ENCODE data around the gene CENPE. TPM values are rescaled to one million over a fixed set of nuclear protein-coding genes. Genes with fewer than 3 reads are reported as not detected.

Gene CENPE
- total RNA-seq, 1 donor from 2014 or later: 95.2 TPM

DNA sequence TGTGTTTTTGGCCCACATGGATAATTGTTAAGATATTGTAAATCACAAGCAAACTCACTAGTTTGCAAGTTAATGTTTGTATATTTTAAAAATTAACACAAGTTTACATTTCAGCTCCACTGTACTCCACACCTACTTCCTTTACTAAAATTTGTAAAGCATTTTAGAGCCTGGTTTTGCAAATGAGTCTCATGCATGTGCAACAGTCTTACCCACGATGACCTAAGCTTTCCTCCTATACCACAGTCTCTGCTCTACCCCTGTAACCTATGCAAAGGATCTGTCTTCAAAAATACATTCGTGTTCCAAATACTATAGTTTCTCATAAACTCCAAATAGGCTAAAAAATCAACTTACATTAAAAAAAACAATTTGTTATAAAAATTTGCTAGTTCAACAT lies 108.7 kb downstream of the CENPE start:
- no peak overlapping the region for H3K27ac ChIP-seq
- H4K20me1 ChIP-seq (ENCODE audit: low read depth): no peaks in the 10 kb centered on the region
- H2AFZ ChIP-seq (replicated peaks): no peak overlapping the region
- no peak for DNase-seq (ENCODE audit: low spot score)
- TF ChIP-seq EZH2phosphoT487 (IDR thresholded peaks at IDR 0.05) (no peak), EZH2 (IDR thresholded peaks at IDR 0.05) (no peak)
- TF ChIP-seq, protein P1, sequence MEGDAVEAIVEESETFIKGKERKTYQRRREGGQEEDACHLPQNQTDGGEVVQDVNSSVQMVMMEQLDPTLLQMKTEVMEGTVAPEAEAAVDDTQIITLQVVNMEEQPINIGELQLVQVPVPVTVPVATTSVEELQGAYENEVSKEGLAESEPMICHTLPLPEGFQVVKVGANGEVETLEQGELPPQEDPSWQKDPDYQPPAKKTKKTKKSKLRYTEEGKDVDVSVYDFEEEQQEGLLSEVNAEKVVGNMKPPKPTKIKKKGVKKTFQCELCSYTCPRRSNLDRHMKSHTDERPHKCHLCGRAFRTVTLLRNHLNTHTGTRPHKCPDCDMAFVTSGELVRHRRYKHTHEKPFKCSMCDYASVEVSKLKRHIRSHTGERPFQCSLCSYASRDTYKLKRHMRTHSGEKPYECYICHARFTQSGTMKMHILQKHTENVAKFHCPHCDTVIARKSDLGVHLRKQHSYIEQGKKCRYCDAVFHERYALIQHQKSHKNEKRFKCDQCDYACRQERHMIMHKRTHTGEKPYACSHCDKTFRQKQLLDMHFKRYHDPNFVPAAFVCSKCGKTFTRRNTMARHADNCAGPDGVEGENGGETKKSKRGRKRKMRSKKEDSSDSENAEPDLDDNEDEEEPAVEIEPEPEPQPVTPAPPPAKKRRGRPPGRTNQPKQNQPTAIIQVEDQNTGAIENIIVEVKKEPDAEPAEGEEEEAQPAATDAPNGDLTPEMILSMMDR (IDR thresholded peaks at IDR 0.05): no peak
- H3K9me3 ChIP-seq (ENCODE audit: low read depth): no peaks in the 10 kb centered on the region
- no peak overlapping the region for H3K4me2 ChIP-seq
- H3K27me3 ChIP-seq: no peaks in the 10 kb centered on the region
- Mint-ChIP-seq H3K4me1 (no peaks in the 10 kb centered on the region), H3K36me3 (peaks cover 21% of the 10 kb centered on the region), H3K27ac (no peak overlapping the region), H3K9me3 (no peaks in the 10 kb centered on the region), H3K27me3 (ENCODE audit: insufficient read depth, low read depth) (no peaks in the 10 kb centered on the region), H3K4me3 (no peak overlapping the region)
- H3K4me3 ChIP-seq: no peak overlapping the region
- no peak overlapping the region for H3K9ac ChIP-seq
- H3K4me1 ChIP-seq: no peaks in the 10 kb centered on the region
- H3K79me2 ChIP-seq (ENCODE audit: low read depth): no peaks in the 10 kb centered on the region
- H3F3A ChIP-seq (ENCODE audit: low read depth): no peaks in the 10 kb centered on the region
- no peaks in the 10 kb centered on the region for H3K36me3 ChIP-seq

DNA sequence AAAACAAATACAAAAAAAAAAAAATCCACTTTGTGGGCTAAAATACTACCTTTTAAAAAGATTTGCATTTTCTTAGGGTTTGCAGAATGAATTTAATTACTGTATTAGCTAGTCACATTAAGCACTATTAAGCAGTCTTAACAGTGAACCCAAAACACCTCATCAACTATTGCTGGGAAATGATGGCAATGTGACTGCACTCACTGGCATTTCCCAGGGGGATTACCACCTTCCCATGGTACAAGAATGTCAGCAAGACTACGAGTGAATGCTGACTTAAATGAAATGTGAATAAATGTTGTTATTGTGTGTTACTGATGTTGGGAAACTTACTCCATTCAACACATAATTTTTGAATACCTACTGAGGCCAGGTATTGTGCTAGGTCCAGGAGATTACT lies 111.6 kb downstream of the CENPE start:
- no peaks in the 10 kb centered on the region for H4K20me1 ChIP-seq (ENCODE audit: low read depth)
- no peaks in the 10 kb centered on the region for H3K36me3 ChIP-seq
- no peak overlapping the region for H3K4me3 Mint-ChIP-seq
- TF ChIP-seq EZH2 (IDR thresholded peaks at IDR 0.05) (no peak), EZH2phosphoT487 (IDR thresholded peaks at IDR 0.05) (no peak)
- TF ChIP-seq, protein P1 (IDR thresholded peaks at IDR 0.05): no peak
- H3K36me3 Mint-ChIP-seq: peaks cover 24% of the 10 kb centered on the region
- H3K9me3 ChIP-seq (ENCODE audit: low read depth): no peaks in the 10 kb centered on the region
- H3K4me1 ChIP-seq: no peaks in the 10 kb centered on the region
- peaks cover 5% of the 10 kb centered on the region for H3K27me3 Mint-ChIP-seq (ENCODE audit: insufficient read depth, low read depth)
- no peak overlapping the region for H3K4me2 ChIP-seq
- no peaks in the 10 kb centered on the region for H3F3A ChIP-seq (ENCODE audit: low read depth)
- H3K4me3 ChIP-seq: no peak overlapping the region
- H3K27ac Mint-ChIP-seq: no peak overlapping the region
- no peaks in the 10 kb centered on the region for H3K79me2 ChIP-seq (ENCODE audit: low read depth)
- no peak overlapping the region for H2AFZ ChIP-seq (replicated peaks)
- DNase-seq (ENCODE audit: low spot score): no peak
- no peaks in the 10 kb centered on the region for H3K4me1 Mint-ChIP-seq
- H3K27me3 ChIP-seq: no peaks in the 10 kb centered on the region
- no peak overlapping the region for H3K9ac ChIP-seq
- no peak overlapping the region for H3K27ac ChIP-seq
- no peaks in the 10 kb centered on the region for H3K9me3 Mint-ChIP-seq

DNA sequence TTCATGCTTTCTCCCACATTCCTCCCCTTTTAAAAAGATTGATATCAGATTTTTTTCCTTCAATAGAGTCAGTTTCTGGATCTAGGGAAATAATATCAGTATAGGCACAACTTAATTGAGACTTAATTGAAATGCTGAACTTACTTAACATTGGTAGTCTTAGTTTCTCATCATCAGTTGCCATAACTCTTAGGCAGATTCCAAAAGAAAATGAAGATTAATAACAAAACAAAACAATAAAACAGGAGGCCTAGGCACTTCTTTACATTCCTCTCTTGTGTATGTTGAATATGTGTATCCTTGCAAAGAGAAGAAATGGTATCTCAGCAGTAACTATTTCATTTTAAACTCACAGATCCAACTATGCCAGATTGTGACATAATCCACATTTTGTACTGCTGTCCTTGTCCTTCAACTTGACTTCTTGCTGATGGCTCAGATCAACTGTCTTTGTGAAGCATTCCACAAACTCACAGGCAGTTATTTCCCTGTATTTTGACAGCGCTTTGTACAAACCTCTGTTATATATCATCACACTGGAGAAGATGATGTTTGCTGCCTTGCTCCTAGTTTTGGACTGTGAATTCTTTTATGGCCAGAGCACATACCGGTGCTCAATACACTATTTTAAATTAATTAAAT lies 112.5 kb downstream of the CENPE start:
- no peaks in the 10 kb centered on the region for H3K9me3 Mint-ChIP-seq
- H3K36me3 Mint-ChIP-seq: peaks cover 27% of the 10 kb centered on the region
- Histone ChIP-seq H3K79me2 (ENCODE audit: low read depth) (no peaks in the 10 kb centered on the region), H3K4me1 (no peaks in the 10 kb centered on the region), H3K4me3 (no peak overlapping the region), H3K9ac (no peak overlapping the region), H3K9me3 (ENCODE audit: low read depth) (no peaks in the 10 kb centered on the region), H2AFZ (replicated peaks) (no peak overlapping the region), H3K4me2 (no peak overlapping the region), H3K27me3 (no peaks in the 10 kb centered on the region), H3K27ac (no peak overlapping the region), H3K36me3 (no peaks in the 10 kb centered on the region), H3F3A (ENCODE audit: low read depth) (no peaks in the 10 kb centered on the region), H4K20me1 (ENCODE audit: low read depth) (no peaks in the 10 kb centered on the region)
- TF ChIP-seq EZH2phosphoT487 (IDR thresholded peaks at IDR 0.05): no peak
- no peak for TF ChIP-seq EZH2 (IDR thresholded peaks at IDR 0.05)
- TF ChIP-seq, protein P1 (IDR thresholded peaks at IDR 0.05): no peak
- no peak for DNase-seq (ENCODE audit: low spot score)
- no peak overlapping the region for H3K4me3 Mint-ChIP-seq
- peaks cover 5% of the 10 kb centered on the region for H3K27me3 Mint-ChIP-seq (ENCODE audit: insufficient read depth, low read depth)
- H3K4me1 Mint-ChIP-seq: no peaks in the 10 kb centered on the region
- H3K27ac Mint-ChIP-seq: no peak overlapping the region

Measured in neural progenitor cell (in vitro differentiated cells).